OCI-M1 (cell line): ENCODE data around the gene PKDCC.

Source experiments
- DNase-seq: peaks from one replicate; lab custom pipeline; 2025; lab: John Stamatoyannopoulos, UW

The PKDCC gene

GRCh38 chr2:42089340-42089925 lies 41.6 kb downstream of the PKDCC start:
- DNase-seq = peak; percentile 78

DNA sequence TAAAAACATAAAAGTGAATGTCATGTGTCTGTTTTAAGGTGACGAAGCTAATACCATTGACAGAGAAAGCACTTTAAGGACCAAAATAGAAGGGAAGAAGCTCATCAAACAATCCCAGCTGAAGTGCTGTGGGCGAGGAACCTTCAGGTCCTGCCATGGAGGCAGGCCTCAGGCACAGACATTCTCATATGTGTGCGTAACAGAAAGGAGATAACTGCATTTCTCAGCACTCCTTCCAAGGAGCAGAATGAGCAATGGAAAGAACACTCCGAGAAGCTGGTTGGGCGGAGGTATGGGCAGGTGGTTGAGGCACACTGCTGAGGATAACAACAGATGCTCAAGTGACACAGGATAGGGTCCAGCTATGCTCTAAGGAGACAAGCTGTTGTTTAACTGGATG lies 42.4 kb downstream of the PKDCC start:
- DNase-seq = no peak

- no peak for DNase-seq
Measured at GRCh38 chr2:42091671-42092070, 43.9 kb downstream of the PKDCC start.

- DNase-seq = no peak
Measured at GRCh38 chr2:42092084-42092996, 44.5 kb downstream of the PKDCC start.

DNA sequence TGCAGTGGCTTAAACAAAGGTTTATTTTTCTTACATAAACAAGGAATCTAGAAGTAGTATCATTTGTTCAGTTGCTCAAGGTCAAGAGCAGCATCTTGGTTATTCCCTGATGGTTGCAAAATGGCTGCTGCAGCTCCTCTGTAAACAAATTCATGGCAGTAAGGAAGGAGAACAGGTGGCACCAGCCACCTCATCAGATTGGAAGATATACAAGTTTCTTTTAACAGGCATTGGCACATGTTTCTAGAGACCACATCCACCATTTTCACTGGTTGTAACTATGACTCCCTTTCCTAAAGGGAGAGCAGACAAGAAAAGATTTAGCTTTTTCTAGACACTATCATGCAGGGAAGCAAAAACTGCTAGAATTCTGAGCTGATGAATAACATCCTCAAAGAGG lies 46.3 kb downstream of the PKDCC start:
- DNase-seq = no peak

GRCh38 chr2:42095923-42096408 lies 48.1 kb downstream of the PKDCC start:
- peak; percentile 82 for DNase-seq

GRCh38 chr2:42096869-42097591 lies 49.2 kb downstream of the PKDCC start:
- DNase-seq = no peak

GRCh38 chr2:42098571-42099437 lies 51.0 kb downstream of the PKDCC start:
- DNase-seq = peak; percentile 71

GRCh38 chr2:42099438-42100173 lies 51.8 kb downstream of the PKDCC start:
- no peak for DNase-seq

- no peak for DNase-seq
Measured at GRCh38 chr2:42100683-42101205, 52.9 kb downstream of the PKDCC start.

- DNase-seq = no peak
Measured at GRCh38 chr2:42101206-42102023, 53.6 kb downstream of the PKDCC start.

GRCh38 chr2:42102024-42102590 lies 54.3 kb downstream of the PKDCC start:
- no peak for DNase-seq

GRCh38 chr2:42102591-42103450 lies 55.0 kb downstream of the PKDCC start:
- no peak for DNase-seq

- no peak for DNase-seq
Measured at GRCh38 chr2:42103829-42104228, 56.0 kb downstream of the PKDCC start.

DNA sequence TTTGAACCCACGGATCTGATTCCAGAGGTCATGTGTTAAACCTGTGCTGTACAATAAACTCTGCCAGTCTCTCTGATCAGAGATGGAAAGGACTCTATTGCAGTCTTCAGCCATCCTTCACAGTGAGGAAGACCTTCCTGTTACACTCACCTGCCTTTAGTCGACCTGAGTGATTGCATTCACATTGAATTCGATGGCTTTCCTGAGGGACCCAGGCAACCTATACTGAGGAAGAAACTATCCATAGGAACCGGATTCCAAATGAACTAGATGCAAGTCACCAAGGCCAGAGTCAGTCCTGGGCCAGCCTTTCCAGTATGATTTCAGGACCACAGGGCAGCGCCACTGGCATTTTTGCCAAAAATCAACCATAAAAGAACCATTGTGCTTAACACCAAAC lies 56.8 kb downstream of the PKDCC start:
- no peak for DNase-seq

GRCh38 chr2:42105330-42106256 lies 57.8 kb downstream of the PKDCC start:
- DNase-seq = no peak

- no peak for DNase-seq
Measured at GRCh38 chr2:42106257-42106816, 58.5 kb downstream of the PKDCC start.
